ENCODE data around the gene MTA3.

GRCh38 chr2:42636934-42637333, 68.5 kb downstream of the MTA3 start:
- no peak for TF ChIP-seq MAX (IDR thresholded peaks at IDR 0.05)
- TF ChIP-seq, protein P1, sequence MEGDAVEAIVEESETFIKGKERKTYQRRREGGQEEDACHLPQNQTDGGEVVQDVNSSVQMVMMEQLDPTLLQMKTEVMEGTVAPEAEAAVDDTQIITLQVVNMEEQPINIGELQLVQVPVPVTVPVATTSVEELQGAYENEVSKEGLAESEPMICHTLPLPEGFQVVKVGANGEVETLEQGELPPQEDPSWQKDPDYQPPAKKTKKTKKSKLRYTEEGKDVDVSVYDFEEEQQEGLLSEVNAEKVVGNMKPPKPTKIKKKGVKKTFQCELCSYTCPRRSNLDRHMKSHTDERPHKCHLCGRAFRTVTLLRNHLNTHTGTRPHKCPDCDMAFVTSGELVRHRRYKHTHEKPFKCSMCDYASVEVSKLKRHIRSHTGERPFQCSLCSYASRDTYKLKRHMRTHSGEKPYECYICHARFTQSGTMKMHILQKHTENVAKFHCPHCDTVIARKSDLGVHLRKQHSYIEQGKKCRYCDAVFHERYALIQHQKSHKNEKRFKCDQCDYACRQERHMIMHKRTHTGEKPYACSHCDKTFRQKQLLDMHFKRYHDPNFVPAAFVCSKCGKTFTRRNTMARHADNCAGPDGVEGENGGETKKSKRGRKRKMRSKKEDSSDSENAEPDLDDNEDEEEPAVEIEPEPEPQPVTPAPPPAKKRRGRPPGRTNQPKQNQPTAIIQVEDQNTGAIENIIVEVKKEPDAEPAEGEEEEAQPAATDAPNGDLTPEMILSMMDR (IDR thresholded peaks at IDR 0.05; ENCODE audit: control extremely low read depth in 1 of 3, insufficient read depth in 1 of 3, low read depth in 1 of 3, low read length in 3 of 3), result no peak
- TF ChIP-seq BCL11A (IDR thresholded peaks at IDR 0.05; ENCODE audit: low read depth in 2 of 2, low read length in 2 of 2), result no peak
- no peak for TF ChIP-seq RAD21 (IDR thresholded peaks at IDR 0.05 in 1 of 2, conservative IDR thresholded peaks at IDR 0.05 in 1 of 2; ENCODE audit: low read depth in 2 of 2, low read length in 2 of 2)
- TF ChIP-seq HDAC2 (IDR thresholded peaks at IDR 0.05; ENCODE audit: borderline replicate concordance in 1 of 2, low read depth in 2 of 2, low read length in 2 of 2), result no peak
- no peak for TF ChIP-seq GABPA (IDR thresholded peaks at IDR 0.05; ENCODE audit: borderline replicate concordance, insufficient read depth, low read length)
- TF ChIP-seq BACH1 (IDR thresholded peaks at IDR 0.05; ENCODE audit: low read length), result no peak
- no peak for TF ChIP-seq POLR2A (IDR thresholded peaks at IDR 0.05; ENCODE audit: control extremely low read depth in 1 of 2, low read depth in 2 of 2, low read length in 2 of 2)
- TF ChIP-seq POLR2AphosphoS5 (IDR thresholded peaks at IDR 0.05; ENCODE audit: low read depth, low read length), result no peak
- no peak for TF ChIP-seq EZH2 (IDR thresholded peaks at IDR 0.05; ENCODE audit: low read depth, low read length, severe bottlenecking)
- TF ChIP-seq RBBP5 (IDR thresholded peaks at IDR 0.05; ENCODE audit: borderline replicate concordance, low read depth, low read length), result no peak

All from H1 (cell line).